ENCODE data around the gene BTBD1.

- no peak for TF ChIP-seq POLR2A (IDR thresholded peaks at IDR 0.05)
- no peak for TF ChIP-seq CTCF (IDR thresholded peaks at IDR 0.05)
- TF ChIP-seq EP300 (IDR thresholded peaks at IDR 0.05): no peak
Observed at GRCh38 chr15:83016906-83017305, 50.1 kb downstream of the BTBD1 start.

Data from upper lobe of left lung (tissue), 4 donors.